DND-41 (cell line): ENCODE measurements around the gene PRELID3B.
A peak's percentile ranks its signal among the peaks of the same experiment; 100 is the strongest.

Source experiments
- ATAC-seq: fragments of 200-7000 bp; cut with Tn5 transposase; 3 replicates; pipeline ENCODE4 v1.9.1; 2021; ENCODE audit warnings: low read depth; ENCODE audit not compliant: insufficient read depth
- DNase-seq: peaks from one replicate; pipeline ENCODE4 v3.0.0-alpha.2; 2020
- H2AFZ ChIP-seq: 2 replicates; pipeline ENCODE4 v1.6.0; 2012; ENCODE audit warnings: low read depth, low read length
- H3K27ac ChIP-seq: 2 replicates; pipeline ENCODE4 v1.5.1; 2012; ENCODE audit warnings: low read length, inconsistent platforms
- H3K27me3 ChIP-seq: fragments of 200-600 bp; sonication (generic); 2 replicates; pipeline ENCODE4 v1.6.0; 2012; ENCODE audit warnings: low read length, mild to moderate bottlenecking, inconsistent platforms; ENCODE audit not compliant: insufficient read depth, poor library complexity
- H3K36me3 ChIP-seq: 2 replicates; pipeline ENCODE4 v1.5.1; 2012; ENCODE audit warnings: low read length, inconsistent platforms; ENCODE audit not compliant: insufficient read depth
- H3K4me1 ChIP-seq: 2 replicates; pipeline ENCODE4 v1.5.1; 2012; ENCODE audit warnings: mild to moderate bottlenecking, low read length; ENCODE audit not compliant: insufficient read depth
- H3K4me2 ChIP-seq: 2 replicates; pipeline ENCODE4 v1.6.0; 2012; ENCODE audit warnings: mild to moderate bottlenecking, moderate library complexity, low read length, inconsistent platforms; ENCODE audit not compliant: insufficient read depth
- H3K4me3 ChIP-seq, 2 experiments: fragments of 200-600 bp in 1 of 2; shearing (Covaris generic) in 1 of 2; 2 replicates each; pipeline ENCODE4 v1.5.1; 2012 to 2016; ENCODE audit warnings: inconsistent platforms in 2 of 2, low read length in 2 of 2, mild to moderate bottlenecking in 2 of 2, low read depth in 1 of 2, moderate library complexity in 1 of 2
- H3K79me2 ChIP-seq: 2 replicates; pipeline ENCODE4 v1.6.0; 2012; ENCODE audit warnings: low read length, inconsistent platforms; ENCODE audit not compliant: insufficient read depth
- H3K9ac ChIP-seq: 2 replicates; pipeline ENCODE4 v1.6.0; 2012; ENCODE audit warnings: low read depth, mild to moderate bottlenecking, inconsistent platforms, low read length, moderate library complexity
- H3K9me3 ChIP-seq: 2 replicates; pipeline ENCODE4 v1.5.1; 2012; ENCODE audit warnings: low read length, moderate library complexity, mild to moderate bottlenecking, inconsistent platforms; ENCODE audit not compliant: insufficient read depth, severe bottlenecking
- H4K20me1 ChIP-seq: 2 replicates; pipeline ENCODE4 v1.6.0; 2012; ENCODE audit warnings: low read length; ENCODE audit not compliant: insufficient read depth
- EZH2 ChIP-seq: IDR thresholded peaks from 3 replicates; pipeline ENCODE4 v1.6.1; 2012; ENCODE audit warnings: borderline replicate concordance, low read depth, mild to moderate bottlenecking, moderate library complexity, low read length, inconsistent platforms; ENCODE audit not compliant: severe bottlenecking
- TF ChIP-seq, protein P1 (sequence below): IDR thresholded peaks from 2 replicates; pipeline ENCODE4 v1.5.1; 2012; ENCODE audit warnings: borderline replicate concordance, low read length, moderate library complexity, mild to moderate bottlenecking; ENCODE audit not compliant: poor library complexity, severe bottlenecking; ENCODE audit errors: extremely low read depth

PRELID3B gene

DNA sequence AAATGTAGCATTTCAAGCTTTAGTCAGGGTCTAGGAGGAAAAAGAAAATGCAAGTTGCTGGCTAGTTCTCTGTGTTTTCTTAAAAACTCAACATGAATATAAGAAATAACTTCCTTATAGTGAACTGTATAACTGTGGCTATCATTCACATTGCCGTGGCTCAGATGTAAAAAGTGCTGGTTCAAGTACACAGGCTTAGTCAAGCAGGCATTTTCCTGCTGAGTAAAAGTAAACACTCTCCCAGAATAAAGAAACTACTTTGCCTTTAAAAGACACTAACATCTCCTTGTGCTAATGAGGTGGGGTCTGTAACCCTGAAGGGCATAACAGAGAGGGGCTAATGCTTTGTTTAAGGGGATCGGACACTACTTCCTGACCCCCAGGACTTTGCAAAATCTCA, 13.8 kb downstream of the PRELID3B start:
- peaks cover 52% of the 10 kb centered on the region for H4K20me1 ChIP-seq
- no peak for ATAC-seq
- peaks cover 88% of the 10 kb centered on the region for H3K79me2 ChIP-seq
- no peaks in the 10 kb centered on the region for H3K27me3 ChIP-seq
- H3K4me1 ChIP-seq = peaks cover 61% of the 10 kb centered on the region
- H2AFZ ChIP-seq = no peak overlapping the region
- H3K36me3 ChIP-seq = peaks cover 79% of the 10 kb centered on the region
- peak overlapping the region; percentile 26 for H3K9ac ChIP-seq
- no peaks in the 10 kb centered on the region for H3K9me3 ChIP-seq
- peak overlapping the region in 1 of 2 experiments; percentile 39; a peak in 1 of 4 replicates for H3K4me3 ChIP-seq
- H3K27ac ChIP-seq = no peak overlapping the region
- H3K4me2 ChIP-seq = peak overlapping the region; percentile 88
- TF ChIP-seq, protein P1, sequence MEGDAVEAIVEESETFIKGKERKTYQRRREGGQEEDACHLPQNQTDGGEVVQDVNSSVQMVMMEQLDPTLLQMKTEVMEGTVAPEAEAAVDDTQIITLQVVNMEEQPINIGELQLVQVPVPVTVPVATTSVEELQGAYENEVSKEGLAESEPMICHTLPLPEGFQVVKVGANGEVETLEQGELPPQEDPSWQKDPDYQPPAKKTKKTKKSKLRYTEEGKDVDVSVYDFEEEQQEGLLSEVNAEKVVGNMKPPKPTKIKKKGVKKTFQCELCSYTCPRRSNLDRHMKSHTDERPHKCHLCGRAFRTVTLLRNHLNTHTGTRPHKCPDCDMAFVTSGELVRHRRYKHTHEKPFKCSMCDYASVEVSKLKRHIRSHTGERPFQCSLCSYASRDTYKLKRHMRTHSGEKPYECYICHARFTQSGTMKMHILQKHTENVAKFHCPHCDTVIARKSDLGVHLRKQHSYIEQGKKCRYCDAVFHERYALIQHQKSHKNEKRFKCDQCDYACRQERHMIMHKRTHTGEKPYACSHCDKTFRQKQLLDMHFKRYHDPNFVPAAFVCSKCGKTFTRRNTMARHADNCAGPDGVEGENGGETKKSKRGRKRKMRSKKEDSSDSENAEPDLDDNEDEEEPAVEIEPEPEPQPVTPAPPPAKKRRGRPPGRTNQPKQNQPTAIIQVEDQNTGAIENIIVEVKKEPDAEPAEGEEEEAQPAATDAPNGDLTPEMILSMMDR = no peak
- TF ChIP-seq EZH2 = no peak
- no peak for DNase-seq

DNA sequence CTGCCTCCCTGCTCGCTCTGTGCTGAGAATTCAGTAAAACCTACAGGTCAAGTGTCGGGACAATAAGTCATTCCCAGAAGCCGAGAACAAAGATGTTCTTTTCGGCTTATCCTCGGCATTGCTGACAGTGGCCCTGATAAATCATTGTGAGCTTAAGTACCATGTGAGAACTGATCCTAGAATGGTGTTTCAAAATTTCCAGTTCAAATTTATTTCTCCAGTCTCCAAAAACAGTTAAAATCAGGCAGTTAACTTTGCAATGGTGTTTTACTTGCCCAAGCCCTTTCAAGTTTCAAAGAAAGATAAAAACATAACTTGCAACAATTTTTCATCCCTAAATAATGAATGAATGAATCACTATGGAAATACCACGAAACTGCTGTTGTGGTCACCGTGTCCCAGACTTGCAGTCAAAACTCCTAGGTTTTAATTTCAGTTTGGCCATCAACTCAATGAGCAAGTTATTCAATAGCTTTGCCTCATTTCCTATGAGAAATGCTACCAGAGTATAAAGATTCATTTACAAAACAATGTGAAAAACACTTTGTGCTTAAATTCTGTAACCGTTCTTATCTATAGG, 14.8 kb downstream of the PRELID3B start:
- H3K4me3 ChIP-seq = peak overlapping the region in 1 of 2 experiments; percentile 6; a peak in 1 of 4 replicates
- H2AFZ ChIP-seq = no peak overlapping the region
- H3K4me2 ChIP-seq = peak overlapping the region; percentile 88; the same call in 1 of the 2 replicates
- H3K9ac ChIP-seq = no peak overlapping the region
- no peak overlapping the region for H3K27ac ChIP-seq
- H3K27me3 ChIP-seq = no peaks in the 10 kb centered on the region
- ATAC-seq = no peak
- no peak for DNase-seq
- H3K36me3 ChIP-seq = peaks cover 85% of the 10 kb centered on the region
- H3K4me1 ChIP-seq = peaks cover 51% of the 10 kb centered on the region
- no peaks in the 10 kb centered on the region for H3K9me3 ChIP-seq
- H4K20me1 ChIP-seq = peaks cover 60% of the 10 kb centered on the region
- peaks cover 88% of the 10 kb centered on the region for H3K79me2 ChIP-seq
- TF ChIP-seq EZH2 = no peak
- TF ChIP-seq, protein P1 = no peak

DNA sequence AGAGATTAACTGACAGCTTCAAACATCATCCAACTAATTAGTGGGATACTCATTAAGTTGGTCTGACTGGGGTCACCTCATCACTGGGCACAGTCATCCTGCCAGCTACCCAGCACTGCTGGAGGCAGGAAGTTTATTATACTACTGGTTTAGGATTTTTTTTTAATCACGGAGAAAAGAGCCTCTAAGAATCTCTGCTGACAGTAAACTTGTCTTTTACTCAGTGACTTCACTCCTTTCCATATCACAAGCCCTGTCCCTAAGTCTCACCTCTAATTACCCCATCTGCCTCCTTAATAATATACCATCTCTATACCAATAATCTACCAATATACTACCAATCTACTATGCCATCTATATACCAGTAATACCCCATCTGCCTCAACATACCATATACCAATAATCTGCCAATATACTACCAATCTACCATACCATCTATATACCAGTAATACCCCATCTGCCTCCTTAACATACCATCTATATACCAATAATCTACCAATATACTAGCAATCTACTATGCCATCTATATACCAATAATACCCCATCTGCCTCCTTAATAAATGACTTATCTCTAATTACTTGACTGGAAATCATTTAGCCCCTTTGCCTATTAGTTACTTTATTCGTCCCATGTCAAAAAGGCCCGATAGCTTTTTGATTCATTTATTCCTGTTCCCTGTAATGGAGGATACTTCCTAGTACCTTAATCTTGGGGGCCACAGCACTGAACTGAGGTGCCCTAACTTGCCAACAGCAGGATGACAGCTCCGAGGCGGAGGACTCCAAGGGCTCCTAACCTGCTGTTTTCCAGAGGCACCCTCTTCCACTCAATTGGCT, 15.5 kb downstream of the PRELID3B start:
- H3K4me1 ChIP-seq = peaks cover 48% of the 10 kb centered on the region
- H3K79me2 ChIP-seq = peaks cover 84% of the 10 kb centered on the region
- H3K27me3 ChIP-seq = no peaks in the 10 kb centered on the region
- no peak overlapping the region for H3K9ac ChIP-seq
- H3K36me3 ChIP-seq = peaks cover 91% of the 10 kb centered on the region
- peak overlapping the region in 1 of 2 experiments; percentile 6; a peak in 1 of 4 replicates for H3K4me3 ChIP-seq
- TF ChIP-seq, protein P1 = no peak
- no peak for TF ChIP-seq EZH2
- peak overlapping the region; percentile 88; the same call in 1 of the 2 replicates for H3K4me2 ChIP-seq
- peaks cover 61% of the 10 kb centered on the region for H4K20me1 ChIP-seq
- H3K9me3 ChIP-seq = no peaks in the 10 kb centered on the region
- H2AFZ ChIP-seq = no peak overlapping the region
- ATAC-seq = no peak
- no peak for DNase-seq
- H3K27ac ChIP-seq = no peak overlapping the region
